ES-I3 (cell line): ENCODE data around the gene APMAP.
"Not testable (repeated sequence)": the region's sequence is repeated elsewhere in the genome, so short reads cannot be mapped to it uniquely, and the experiment has no call there.

Source experiments
- H3K36me3 ChIP-seq: 2 replicates; pipeline ENCODE4 v1.6.1; 2013; ENCODE audit warnings: mild to moderate bottlenecking, low read length, control low read depth, moderate library complexity; ENCODE audit not compliant: insufficient read depth
- H3K4me1 ChIP-seq: 2 replicates; pipeline ENCODE4 v1.6.1; 2013; ENCODE audit warnings: mild to moderate bottlenecking, control low read depth, low read length; ENCODE audit not compliant: insufficient read depth
- H3K9ac ChIP-seq: 2 replicates; pipeline ENCODE4 v1.6.1; 2013; ENCODE audit warnings: low read depth, mild to moderate bottlenecking, low read length, moderate library complexity
- H3K9me3 ChIP-seq: 2 replicates; pipeline ENCODE4 v1.6.1; 2013; ENCODE audit warnings: mild to moderate bottlenecking, low read length, moderate library complexity; ENCODE audit not compliant: control insufficient read depth, insufficient read depth

APMAP gene

DNA sequence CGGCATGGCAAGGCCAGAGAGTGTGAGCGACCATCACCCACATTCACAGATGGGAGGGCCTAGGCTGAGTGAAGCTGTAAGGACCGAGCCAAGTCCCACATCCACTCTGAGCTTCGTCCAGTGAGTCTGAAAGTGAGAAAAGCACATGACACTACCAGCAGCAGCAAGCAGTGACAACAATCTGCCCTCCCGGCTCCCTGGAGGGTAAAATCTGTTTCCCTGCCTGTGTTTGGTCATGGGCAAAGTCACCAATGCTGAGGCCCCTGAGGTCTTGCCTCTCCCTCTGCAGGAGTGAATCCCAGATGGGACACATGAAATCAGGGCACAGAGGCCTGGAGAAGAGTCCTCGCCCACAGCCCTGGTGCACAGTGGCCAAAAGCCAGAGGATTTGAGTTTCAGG lies 49.9 kb downstream of the APMAP start:
- H3K9me3 ChIP-seq, result no peaks in the 10 kb centered on the region
- no peaks in the 10 kb centered on the region for H3K4me1 ChIP-seq
- H3K36me3 ChIP-seq, result no peaks in the 10 kb centered on the region
- H3K9ac ChIP-seq, result no peak overlapping the region

DNA sequence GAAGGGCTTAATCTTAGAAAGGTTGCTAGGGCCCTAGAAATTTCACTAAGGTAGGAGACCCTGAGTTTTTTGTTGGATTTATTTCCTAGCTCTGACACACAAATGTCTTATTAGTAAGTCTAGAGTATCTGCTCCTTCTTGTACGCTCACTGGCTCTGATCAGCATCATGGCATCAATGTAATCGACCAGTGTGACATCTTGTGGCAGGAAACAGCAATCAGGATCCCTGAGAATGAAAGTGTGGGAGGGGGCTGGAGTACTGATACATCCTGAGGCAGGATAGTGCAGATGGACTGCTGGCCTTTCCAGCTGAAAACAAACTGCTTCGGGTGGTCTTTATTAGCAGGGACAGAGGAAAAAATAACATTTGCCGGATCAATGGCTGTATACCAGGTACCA lies 53.5 kb downstream of the APMAP start:
- Histone ChIP-seq H3K9me3 (no peaks in the 10 kb centered on the region), H3K36me3 (no peaks in the 10 kb centered on the region), H3K4me1 (no peaks in the 10 kb centered on the region)

DNA sequence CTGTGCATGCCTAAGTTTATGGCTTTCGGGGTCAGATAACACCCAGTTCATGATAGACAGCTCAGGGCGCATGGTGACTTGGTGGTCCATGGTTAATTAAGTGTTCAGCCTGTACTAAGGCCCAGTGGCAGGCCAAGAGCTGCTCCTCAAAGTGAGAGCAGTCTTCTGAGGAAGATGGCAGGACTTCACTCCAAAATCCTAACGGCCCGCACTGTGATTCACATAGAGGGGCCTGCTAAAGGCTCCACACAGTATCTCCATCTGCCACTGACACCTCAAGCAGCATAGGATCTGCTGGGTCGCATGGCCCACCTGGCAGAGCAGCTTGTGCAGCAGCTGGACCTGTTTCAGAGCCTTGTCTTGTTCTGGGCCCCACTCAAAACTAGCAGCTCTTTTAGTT lies 54.1 kb downstream of the APMAP start:
- Histone ChIP-seq H3K36me3 (no peaks in the 10 kb centered on the region), H3K4me1 (no peaks in the 10 kb centered on the region), H3K9ac (no peak overlapping the region), H3K9me3 (no peaks in the 10 kb centered on the region)

More for the DNA sequence above, 53.5 kb downstream of the APMAP start:
- H3K9ac ChIP-seq, result no peak overlapping the region

DNA sequence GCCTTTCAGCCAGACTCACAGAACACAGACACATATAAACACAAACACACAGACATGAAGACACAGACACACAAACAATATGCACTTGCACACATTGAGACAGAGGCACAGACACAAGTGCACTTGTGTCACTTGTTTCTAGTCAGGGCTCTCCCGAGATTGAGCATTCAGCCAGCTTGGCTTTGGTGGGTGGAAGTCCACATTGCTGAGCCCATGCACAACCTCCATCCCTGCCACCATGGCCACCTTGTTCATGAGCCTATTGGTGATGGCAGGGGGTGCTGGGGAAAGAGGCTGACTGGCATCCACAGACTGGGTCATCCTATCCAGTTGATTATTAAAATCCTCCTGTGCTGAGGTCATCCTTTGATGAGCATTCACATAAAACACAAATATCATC lies 55.0 kb downstream of the APMAP start:
- Histone ChIP-seq H3K9ac (no peak overlapping the region), H3K36me3 (no peaks in the 10 kb centered on the region), H3K9me3 (no peaks in the 10 kb centered on the region), H3K4me1 (no peaks in the 10 kb centered on the region)

- H3K9me3 ChIP-seq, result no peaks in the 10 kb centered on the region
- no peaks in the 10 kb centered on the region for H3K4me1 ChIP-seq
- no peaks in the 10 kb centered on the region for H3K36me3 ChIP-seq
- H3K9ac ChIP-seq, result no peak overlapping the region
Observed at GRCh38 chr20:24936526-24937407, 55.8 kb downstream of the APMAP start.

GRCh38 chr20:24935766-24936525 lies 56.6 kb downstream of the APMAP start:
- H3K9me3 ChIP-seq, result no peaks in the 10 kb centered on the region
- no peaks in the 10 kb centered on the region for H3K4me1 ChIP-seq
- H3K9ac ChIP-seq, result no peak overlapping the region

GRCh38 chr20:24935140-24935539 lies 57.4 kb downstream of the APMAP start:
- no peaks in the 10 kb centered on the region for H3K4me1 ChIP-seq
- H3K9ac ChIP-seq, result no peak overlapping the region
- no peaks in the 10 kb centered on the region for H3K9me3 ChIP-seq
- no peaks in the 10 kb centered on the region for H3K36me3 ChIP-seq

More at GRCh38 chr20:24935766-24936525, 56.6 kb downstream of the APMAP start:
- H3K36me3 ChIP-seq, result no peaks in the 10 kb centered on the region

DNA sequence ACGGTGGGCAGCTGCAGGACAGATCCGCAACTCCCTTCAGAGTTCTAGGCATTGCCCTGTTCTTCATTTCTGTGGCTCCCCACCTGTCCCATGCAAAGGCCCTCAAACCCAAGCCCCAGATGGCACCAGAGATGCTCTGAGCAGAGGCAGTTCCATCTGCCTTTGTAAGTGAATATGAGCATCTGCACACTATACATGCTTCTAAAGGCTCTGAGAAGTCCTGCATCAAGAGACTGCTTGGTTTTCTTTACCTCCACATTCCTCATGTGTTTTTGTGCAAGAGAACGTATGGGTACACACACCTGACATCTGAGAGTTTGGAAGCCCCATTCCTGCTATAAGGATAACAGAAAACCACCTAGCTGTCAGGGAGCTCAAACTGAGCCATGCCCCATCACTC lies 57.8 kb downstream of the APMAP start:
- H3K36me3 ChIP-seq, result no peaks in the 10 kb centered on the region
- H3K9me3 ChIP-seq, result no peaks in the 10 kb centered on the region
- H3K4me1 ChIP-seq, result no peaks in the 10 kb centered on the region
- H3K9ac ChIP-seq, result no peak overlapping the region

- no peaks in the 10 kb centered on the region for H3K4me1 ChIP-seq
- H3K9ac ChIP-seq, result no peak overlapping the region
- H3K9me3 ChIP-seq, result no peaks in the 10 kb centered on the region
- no peaks in the 10 kb centered on the region for H3K36me3 ChIP-seq
Observed at GRCh38 chr20:24934101-24934661, 58.4 kb downstream of the APMAP start.

GRCh38 chr20:24933266-24933908 lies 59.2 kb downstream of the APMAP start:
- H3K9ac ChIP-seq, result no peak overlapping the region
- H3K9me3 ChIP-seq, result no peaks in the 10 kb centered on the region
- no peaks in the 10 kb centered on the region for H3K36me3 ChIP-seq
- no peaks in the 10 kb centered on the region for H3K4me1 ChIP-seq

DNA sequence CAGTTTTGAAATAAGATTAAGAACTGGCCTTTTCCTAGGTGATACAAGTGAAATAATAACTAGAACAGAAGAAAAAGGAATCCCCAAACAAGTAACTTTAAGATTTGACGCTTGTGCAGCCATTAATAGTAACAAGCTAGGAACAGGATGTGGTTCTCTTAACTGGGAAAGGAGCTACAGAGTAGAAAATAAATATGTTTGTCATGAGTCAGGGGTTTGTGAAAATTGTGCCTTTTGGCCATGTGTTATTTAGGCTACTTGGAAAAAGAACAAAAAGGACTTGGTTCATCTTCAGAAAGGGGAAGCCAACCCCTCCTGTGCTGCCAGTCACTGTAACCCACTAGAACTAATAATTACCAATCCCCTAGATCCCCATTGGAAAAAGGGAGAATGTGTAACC lies 60.7 kb downstream of the APMAP start:
- H3K4me1 ChIP-seq, H3K36me3 ChIP-seq, H3K9me3 ChIP-seq, H3K9ac ChIP-seq: not testable (repeated sequence)

- H3K9ac ChIP-seq, H3K4me1 ChIP-seq, H3K9me3 ChIP-seq, H3K36me3 ChIP-seq: not testable (repeated sequence)
Observed at GRCh38 chr20:24930724-24931688, 61.5 kb downstream of the APMAP start.

DNA sequence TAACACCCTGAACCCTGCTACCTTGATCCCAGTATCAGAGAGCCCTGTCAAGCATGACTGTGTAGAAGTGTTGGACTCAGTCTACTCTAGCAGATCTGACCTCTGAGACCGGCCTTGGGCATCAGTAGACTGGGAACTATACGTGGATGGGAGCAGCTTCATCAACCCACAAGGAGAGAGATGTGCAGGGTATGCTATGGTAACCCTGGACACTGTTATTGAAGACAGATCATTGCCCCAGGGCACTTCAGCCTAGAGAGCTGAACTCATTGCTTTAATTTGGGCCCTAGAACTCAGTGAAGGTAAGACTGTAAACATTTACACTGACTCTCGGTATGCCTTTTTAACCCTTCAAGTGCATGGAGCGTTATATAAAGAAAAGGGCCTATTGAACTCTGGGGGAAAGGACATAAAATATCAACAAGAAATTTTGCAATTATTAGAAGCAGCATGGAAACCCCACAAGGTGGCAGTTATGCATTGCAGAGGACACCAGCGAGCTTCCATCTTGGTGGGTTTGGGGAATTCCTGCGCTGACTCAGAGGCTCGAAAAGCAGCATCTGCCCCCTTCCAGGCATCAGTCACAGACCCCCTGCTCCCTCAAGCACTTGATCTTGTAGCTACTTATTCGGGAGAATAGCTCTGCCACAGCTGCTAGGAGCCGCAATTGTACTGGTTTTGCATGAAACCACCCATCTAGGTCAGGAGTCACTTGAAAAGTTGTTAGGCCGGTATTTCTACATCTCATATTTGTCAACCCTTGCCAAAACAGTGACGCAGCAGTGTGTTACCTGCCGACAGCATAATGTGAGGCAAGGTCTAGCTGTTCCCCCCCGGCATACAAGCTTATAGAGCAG lies 62.5 kb downstream of the APMAP start:
- H3K36me3 ChIP-seq, H3K9ac ChIP-seq, H3K9me3 ChIP-seq, H3K4me1 ChIP-seq: not testable (repeated sequence)
